T47D (cell line): ENCODE measurements around the gene MIS18BP1.

Source experiments
- DNase-seq, 2 experiments: peaks; one replicate each; pipeline versions ENCODE4 v3.0.0 to v3.0.0-alpha.2; 2011 to 2012; ENCODE audit warnings: low read depth in 1 of 2, low spot score in 1 of 2
- JUND ChIP-seq: IDR thresholded peaks from 2 replicates; pipeline ENCODE4 v1.6.1; 2012; ENCODE audit warnings: low read depth
- in situ Hi-C: cut with HindIII; loops from 2 replicates; pipeline ENCODE4 v1.10.0; 2016; ENCODE audit warnings: low sequenced_read_pairs, low pct_unique_long_range_greater_than_20kb

MIS18BP1 gene

GRCh38 chr14:45258073-45258472, 5.1 kb upstream of the MIS18BP1 start:
- no peak for DNase-seq
- no peak for TF ChIP-seq JUND
- in situ Hi-C loops, result no loop called here

GRCh38 chr14:45254771-45255170, 1.8 kb upstream of the MIS18BP1 start:
- in situ Hi-C loops, result no loop called here
- no peak for TF ChIP-seq JUND
- no peak for DNase-seq

- no peak for DNase-seq
- in situ Hi-C loops, result no loop called here
- TF ChIP-seq JUND, result no peak
Observed at GRCh38 chr14:45253754-45254310, 830 bp upstream of the MIS18BP1 start.

GRCh38 chr14:45252366-45253069, 484 bp downstream of the MIS18BP1 start:
- in situ Hi-C loops, result no loop called here
- no peak for TF ChIP-seq JUND
- DNase-seq, result peak in 1 of 2 experiments; percentile 33

GRCh38 chr14:45251912-45252311, 1.1 kb downstream of the MIS18BP1 start:
- in situ Hi-C loops, result no loop called here
- TF ChIP-seq JUND, result no peak
- DNase-seq, result peak; percentile 22 to 51

GRCh38 chr14:45249856-45250575, 3.0 kb downstream of the MIS18BP1 start:
- DNase-seq, result no peak
- in situ Hi-C loops, result no loop called here
- TF ChIP-seq JUND, result no peak

- DNase-seq, result no peak
- TF ChIP-seq JUND, result no peak
- in situ Hi-C loops, result no loop called here
Observed at GRCh38 chr14:45247427-45247826, 5.6 kb downstream of the MIS18BP1 start.

GRCh38 chr14:45246691-45247090, 6.3 kb downstream of the MIS18BP1 start:
- no peak for TF ChIP-seq JUND
- DNase-seq, result no peak
- in situ Hi-C loops, result no loop called here

- TF ChIP-seq JUND, result no peak
- no peak for DNase-seq
- in situ Hi-C loops, result no loop called here
Observed at GRCh38 chr14:45246151-45246550, 6.9 kb downstream of the MIS18BP1 start.

- in situ Hi-C loops, result no loop called here
- TF ChIP-seq JUND, result no peak
- DNase-seq, result no peak
Observed at GRCh38 chr14:45242706-45243105, 10.3 kb downstream of the MIS18BP1 start.

- TF ChIP-seq JUND, result no peak
- in situ Hi-C loops, result no loop called here
- DNase-seq, result no peak
Observed at GRCh38 chr14:45238988-45239387, 14.0 kb downstream of the MIS18BP1 start.

GRCh38 chr14:45227566-45227965, 25.4 kb downstream of the MIS18BP1 start:
- TF ChIP-seq JUND, result no peak
- no peak for DNase-seq
- in situ Hi-C loops, result no loop called here
